H1 (cell line): ENCODE data around the gene LBH. TPM values are rescaled to one million over a fixed set of nuclear protein-coding genes. Genes with fewer than 3 reads are reported as not detected.

Source experiments
- CTCF ChIA-PET: fragments of 300-600 bp; sonication (Branson Sonifier 250); formaldehyde crosslinking; loops from one replicate; lab custom pipeline; 2021; ENCODE audit not compliant: partially characterized antibody; lab: Charles Lee
- POLR2A ChIA-PET: fragments of 300-600 bp; sonication (Branson Sonifier 250); formaldehyde crosslinking; loops from one replicate; lab custom pipeline; 2021; ENCODE audit warnings: inconsistent platforms; ENCODE audit not compliant: partially characterized antibody; lab: Charles Lee
- DNase-seq, 2 experiments: peaks; one replicate each; pipeline versions ENCODE4 v3.0.0 to v3.0.0-alpha.2; 2010 to 2022; ENCODE audit warnings: low spot score in 2 of 2, low read depth in 1 of 2, mixed read lengths in 1 of 2
- FAIRE-seq: peaks from 2 replicates; lab custom pipeline; 2011; peaks lifted over from hg19 to GRCh38; lab: Jason Lieb, UNC
- H2AFZ ChIP-seq: 2 replicates; pipeline ENCODE4 v1.8.1; 2012; ENCODE audit warnings: low read length, inconsistent platforms
- H2AK5ac ChIP-seq: 2 replicates; pipeline ENCODE4 v1.6.1; 2013; ENCODE audit warnings: low read depth, low read length
- H2BK120ac ChIP-seq: replicated peaks from 2 replicates; pipeline ENCODE3; 2013; ENCODE audit warnings: low read depth, low read length, inconsistent platforms
- H2BK12ac ChIP-seq: 2 replicates; pipeline ENCODE4 v1.6.1; 2013; ENCODE audit warnings: low read depth, low read length
- H2BK15ac ChIP-seq: 2 replicates; pipeline ENCODE4 v1.6.1; 2013; ENCODE audit warnings: low read length
- H2BK20ac ChIP-seq: 2 replicates; pipeline ENCODE4 v1.6.1; 2013; ENCODE audit warnings: low read length
- H2BK5ac ChIP-seq: 2 replicates; pipeline ENCODE4 v1.6.1; 2013; ENCODE audit warnings: low read depth, low read length
- H3K14ac ChIP-seq: 2 replicates; pipeline ENCODE4 v1.6.1; 2013; ENCODE audit warnings: inconsistent platforms; ENCODE audit not compliant: insufficient read length
- H3K18ac ChIP-seq: 2 replicates; pipeline ENCODE4 v1.6.1; 2013; ENCODE audit warnings: low read length; ENCODE audit errors: extremely low read depth
- H3K23ac ChIP-seq: 2 replicates; pipeline ENCODE4 v1.6.1; 2013; ENCODE audit warnings: inconsistent platforms; ENCODE audit not compliant: insufficient read length
- H3K23me2 ChIP-seq: 2 replicates; pipeline ENCODE4 v1.6.1; 2013; ENCODE audit warnings: low read depth, low read length
- H3K27ac ChIP-seq: 2 replicates; pipeline ENCODE4 v1.6.1; 2011; ENCODE audit warnings: low read depth, low read length, inconsistent platforms
- H3K27me3 ChIP-seq, 4 experiments: replicated peaks in 1 of 4; 1 replicate in 1 of 4; 2 replicates in 3 of 4; pipeline versions ENCODE4 v1.6.1 to v1.8.1; 2011 to 2013; ENCODE audit warnings: low read length in 3 of 4, mild to moderate bottlenecking in 3 of 4, inconsistent platforms in 2 of 4, mixed read lengths in 2 of 4, moderate library complexity in 1 of 4; ENCODE audit not compliant: control insufficient read depth in 3 of 4, insufficient read depth in 3 of 4; ENCODE audit errors: extremely low read depth in 1 of 4
- H3K36me3 ChIP-seq, 4 experiments: 2 replicates each; pipeline versions ENCODE4 v1.6.1 to v1.8.1; 2011 to 2013; ENCODE audit warnings: mild to moderate bottlenecking in 4 of 4, low read length in 3 of 4, moderate library complexity in 2 of 4, control low read depth in 1 of 4, inconsistent platforms in 1 of 4; ENCODE audit not compliant: insufficient read depth in 4 of 4, control insufficient read depth in 2 of 4
- H3K4ac ChIP-seq: replicated peaks from 2 replicates; pipeline ENCODE3; 2013; ENCODE audit warnings: low read length, low read depth, mixed read lengths, inconsistent platforms; ENCODE audit not compliant: insufficient read length
- H3K4me1 ChIP-seq, 4 experiments: replicated peaks in 1 of 4; 1 replicate in 1 of 4; 2 replicates in 3 of 4; pipeline versions ENCODE4 v1.6.1 to v1.8.1; 2011 to 2013; ENCODE audit warnings: low read length in 3 of 4, inconsistent platforms in 2 of 4, mixed read lengths in 1 of 4; ENCODE audit not compliant: insufficient read depth in 4 of 4, control insufficient read depth in 3 of 4
- H3K4me2 ChIP-seq, 2 experiments: 2 replicates each; pipeline versions ENCODE4 v1.6.1 to v1.8.1; 2011 to 2013; ENCODE audit warnings: low read depth in 2 of 2, low read length in 2 of 2, control low read depth in 1 of 2, inconsistent platforms in 1 of 2, mild to moderate bottlenecking in 1 of 2; ENCODE audit not compliant: insufficient read depth in 1 of 2
- H3K4me3 ChIP-seq, 4 experiments: fragments of 200-600, 300-600 bp in 1 of 4; sonication (generic), shearing (Covaris generic), sonication (Bioruptor Twin) in 1 of 4; 2 replicates each; pipeline versions ENCODE4 v1.5.1 to v1.8.1; 2011 to 2016; ENCODE audit warnings: low read length in 4 of 4, low read depth in 3 of 4, control low read depth in 2 of 4, inconsistent platforms in 2 of 4, mild to moderate bottlenecking in 2 of 4, mixed read lengths in 1 of 4, moderate library complexity in 1 of 4; ENCODE audit not compliant: insufficient read depth in 2 of 4; ENCODE audit errors: extremely low read depth in 1 of 4
- H3K56ac ChIP-seq: replicated peaks from 2 replicates; pipeline ENCODE3; 2013; ENCODE audit warnings: low read depth, mild to moderate bottlenecking, mixed read lengths, low read length, inconsistent platforms; ENCODE audit not compliant: insufficient read length
- H3K79me1 ChIP-seq: 2 replicates; pipeline ENCODE4 v1.6.1; 2013; ENCODE audit warnings: low read depth, low read length, control low read depth
- H3K79me2 ChIP-seq, 2 experiments: 2 replicates each; pipeline versions ENCODE4 v1.6.1 to v1.8.1; 2012 to 2013; ENCODE audit warnings: low read length in 2 of 2, mild to moderate bottlenecking in 2 of 2, inconsistent platforms in 1 of 2; ENCODE audit not compliant: insufficient read depth in 2 of 2, control insufficient read depth in 1 of 2
- H3K9ac ChIP-seq, 4 experiments: replicated peaks in 1 of 4; 1 replicate in 1 of 4; 2 replicates in 3 of 4; pipeline versions ENCODE4 v1.6.1 to v1.8.1; 2011 to 2013; ENCODE audit warnings: low read depth in 3 of 4, low read length in 3 of 4, control low read depth in 2 of 4, mild to moderate bottlenecking in 2 of 4, moderate library complexity in 2 of 4, inconsistent platforms in 1 of 4; ENCODE audit errors: extremely low read depth in 1 of 4
- H3K9me3 ChIP-seq, 2 experiments: 2 replicates each; pipeline versions ENCODE4 v1.6.1 to v1.8.1; 2012 to 2013; ENCODE audit warnings: mild to moderate bottlenecking in 2 of 2, moderate library complexity in 2 of 2, control low read depth in 1 of 2, inconsistent platforms in 1 of 2, low read depth in 1 of 2, low read length in 1 of 2, mixed read lengths in 1 of 2; ENCODE audit not compliant: insufficient read depth in 2 of 2
- H4K20me1 ChIP-seq, 2 experiments: replicated peaks in 1 of 2; 2 replicates each; pipeline versions ENCODE3 to v1.8.1; 2011 to 2013; ENCODE audit warnings: inconsistent platforms in 2 of 2, low read length in 2 of 2, mild to moderate bottlenecking in 1 of 2; ENCODE audit not compliant: insufficient read depth in 2 of 2, control insufficient read depth in 1 of 2
- H4K5ac ChIP-seq: 2 replicates; pipeline ENCODE4 v1.6.1; 2013; ENCODE audit warnings: low read length, low read depth, mixed read lengths, inconsistent platforms; ENCODE audit not compliant: insufficient read length
- H4K8ac ChIP-seq: 2 replicates; pipeline ENCODE4 v1.8.0; 2013; ENCODE audit warnings: mild to moderate bottlenecking, moderate library complexity, low read length, inconsistent platforms; ENCODE audit not compliant: insufficient read depth; ENCODE audit errors: extremely low read depth
- H4K91ac ChIP-seq: replicated peaks from 2 replicates; pipeline ENCODE3; 2013; ENCODE audit warnings: low read length, mixed read lengths, inconsistent platforms; ENCODE audit not compliant: insufficient read length
- ATF2 ChIP-seq: IDR thresholded peaks from 2 replicates; pipeline ENCODE4 v1.6.1; 2012; ENCODE audit warnings: low read length, inconsistent platforms
- CBX5 ChIP-seq: fragments of 300-800, 300-1000 bp; sonication (generic); IDR thresholded peaks from 2 replicates; pipeline ENCODE4 v1.7.1; 2016; ENCODE audit warnings: antibody characterized with exemption, low read length, low read depth
- CEBPB ChIP-seq: IDR thresholded peaks from 2 replicates; pipeline ENCODE4 v1.6.1; 2012; ENCODE audit warnings: low read depth, low read length
- CHD1 ChIP-seq: IDR thresholded peaks from 2 replicates; pipeline ENCODE4 v1.6.1; 2012; ENCODE audit warnings: low read depth, low read length, improper control_type of control experiment
- MAFK ChIP-seq: IDR thresholded peaks from 2 replicates; pipeline ENCODE4 v1.6.1; 2012; ENCODE audit warnings: low read depth, mild to moderate bottlenecking, improper control_type of control experiment, low read length
- RXRA ChIP-seq: IDR thresholded peaks from 2 replicates; pipeline ENCODE4 v1.6.1; 2011; ENCODE audit warnings: low read depth, mild to moderate bottlenecking, low read length, moderate library complexity; ENCODE audit not compliant: insufficient read depth
- TAF1 ChIP-seq: IDR thresholded peaks from 2 replicates; pipeline ENCODE4 v1.6.1; 2011; ENCODE audit warnings: mild to moderate bottlenecking, low read depth, low read length
- YY1 ChIP-seq: IDR thresholded peaks from 2 replicates; pipeline ENCODE4 v1.6.1; 2011; ENCODE audit warnings: low read depth, mild to moderate bottlenecking, low read length
- ZNF274 ChIP-seq: IDR thresholded peaks from 2 replicates; pipeline ENCODE4 v1.7.0; 2012; ENCODE audit warnings: low read length, borderline replicate concordance; ENCODE audit errors: extremely low read depth
- WGBS, 2 experiments: shearing (Covaris generic) in 1 of 2; methylation state at CpG; one replicate each; pipeline versions ENCODE4 v1.1.6 to v1.1.7; 2013 to 2015; ENCODE audit warnings: low lambda C conversion rate in 2 of 2, mixed read lengths in 2 of 2, inconsistent platforms in 1 of 2, low coverage in 1 of 2, missing lambda C conversion rate in 1 of 2; ENCODE audit not compliant: insufficient replicate concordance in 2 of 2, insufficient coverage in 1 of 2, insufficient read length in 1 of 2; ENCODE audit errors: extremely low coverage in 1 of 2, missing lambda C conversion rate in 1 of 2; 5-methylcytosine and 5-hydroxymethylcytosine counted together
- polyA plus RNA-seq, 7 experiments: library from polyadenylated mRNA; depleted of rRNA in 3 of 7; stranded (reverse) in 5 of 7; unstranded in 2 of 7; fragments of >200 nt in 5 of 7; fragments of 200-250 nt in 2 of 7; gene quantifications; 1 replicate in 5 of 7; 2 replicates in 1 of 7; 4 replicates in 1 of 7; pipeline versions ENCODE4 v1.2.1 to v1.2.3, GENCODE V29; 2011 to 2013; ENCODE audit warnings: missing spikeins in 2 of 7, mixed read lengths in 2 of 7
- total RNA-seq: library from RNA; stranded (reverse); fragmentation: NEBNext Ultra II Directional; extraction: Animal tissue kit (Norgen Biotek cat#: 25700); gene quantifications from 2 replicates; pipeline ENCODE4 v1.2.1, GENCODE V29; 2021

Gene LBH
- total and polyA plus RNA-seq, 2 of the 8 experiments (the other 6 are each of a cell fraction or from before 2014, with no cell fraction given), result 25.7 to 34.5 TPM

GRCh38 chr2:30229596-30229995, 1.7 kb upstream of the LBH start:
- H3K4me3 ChIP-seq, result no peak overlapping the region
- H2AK5ac ChIP-seq, result no peak overlapping the region
- H3K9ac ChIP-seq, result no peak overlapping the region
- H2BK120ac ChIP-seq, result no peak overlapping the region
- no peaks in the 10 kb centered on the region for H3K9me3 ChIP-seq
- peaks cover 0 to 2% of the 10 kb centered on the region in 2 experiments for H4K20me1 ChIP-seq
- H3K4me1 ChIP-seq, result peaks cover 0 to 9% (median 5%) of the 10 kb centered on the region in 4 experiments; a peak in 4 of 7 replicates
- no peak overlapping the region for H4K91ac ChIP-seq
- H2BK5ac ChIP-seq, result no peak overlapping the region
- H3K18ac ChIP-seq, result no peak overlapping the region
- no peaks in the 10 kb centered on the region for H3K79me1 ChIP-seq
- DNase-seq, result no peak
- TF ChIP-seq CEBPB (no peak), CBX5 (no peak), ATF2 (no peak), ZNF274 (no peak), TAF1 (no peak), RXRA (no peak), CHD1 (no peak), YY1 (no peak), MAFK (no peak)
- 89% methylated on average over 3 of the region's 3 CpGs; no CpG with 5 or more reads in 1 of the 2 experiments for WGBS, 2 experiments
- H3K23ac ChIP-seq, result no peak overlapping the region
- no peak overlapping the region for H2AFZ ChIP-seq
- H4K5ac ChIP-seq, result no peak overlapping the region
- H3K14ac ChIP-seq, result no peak overlapping the region
- ChIA-PET POLR2A (interaction anchor here (0.9 to 4.4 kb wide), 3 partner anchors 9 to 38 kb away, joined by 3 to 14 read pairs (median 8); no protein-coding TSS in a partner anchor), CTCF (interaction anchor here (0.5 to 4.3 kb wide), 13 partner anchors 9 to 482 kb away, joined by 3 to 40 read pairs (median 4); no protein-coding TSS in a partner anchor)
- H4K8ac ChIP-seq, result no peak overlapping the region
- H3K79me2 ChIP-seq, result no peaks in the 10 kb centered on the region; a peak in 1 of 4 replicates
- no peak overlapping the region for H2BK20ac ChIP-seq
- no peak overlapping the region; a peak in 1 of 4 replicates for H3K4me2 ChIP-seq
- H3K27ac ChIP-seq, result no peak overlapping the region
- no peak overlapping the region for H2BK15ac ChIP-seq
- FAIRE-seq, result no peak
- H3K36me3 ChIP-seq, result no peaks in the 10 kb centered on the region
- no peak overlapping the region for H2BK12ac ChIP-seq
- H3K4ac ChIP-seq, result no peak overlapping the region
- no peak overlapping the region for H3K56ac ChIP-seq
- H3K23me2 ChIP-seq, result peaks cover 19% of the 10 kb centered on the region
- H3K27me3 ChIP-seq, result peaks cover 3 to 25% (median 20%) of the 10 kb centered on the region in 4 experiments
